Loucy (cell line): Measurements from ENCODE around the gene NHS.

Source experiments
- H2AFZ ChIP-seq: fragments of 200-600 bp; sonication (generic); 2 replicates; pipeline ENCODE4 v1.6.0; 2016; ENCODE audit warnings: antibody characterized with exemption, mild to moderate bottlenecking, low read length, moderate library complexity
- H3F3A ChIP-seq: fragments of 200-600 bp; 2 replicates; pipeline ENCODE4 v1.6.0; 2016; ENCODE audit warnings: antibody characterized with exemption, low read depth, mild to moderate bottlenecking
- H3K27me3 ChIP-seq: fragments of 200-600 bp; sonication (generic); 2 replicates; pipeline ENCODE4 v1.6.1; 2014; ENCODE audit warnings: low read length, mild to moderate bottlenecking; ENCODE audit not compliant: insufficient read depth, poor library complexity, severe bottlenecking
- H3K36me3 ChIP-seq: fragments of 200-600 bp; sonication (generic); 2 replicates; pipeline ENCODE4 v1.6.1; 2016; ENCODE audit warnings: low read length; ENCODE audit not compliant: insufficient read depth
- H3K4me1 ChIP-seq: fragments of 200-600 bp; sonication (generic); 2 replicates; pipeline ENCODE4 v1.5.1; 2014; ENCODE audit warnings: low read length, mild to moderate bottlenecking; ENCODE audit not compliant: insufficient read depth, poor library complexity, severe bottlenecking
- H3K4me2 ChIP-seq: fragments of 200-600 bp; sonication (generic); 2 replicates; pipeline ENCODE4 v1.6.0; 2014; ENCODE audit warnings: antibody characterized with exemption, low read length, low read depth, mild to moderate bottlenecking; ENCODE audit not compliant: poor library complexity, severe bottlenecking
- H3K4me3 ChIP-seq: fragments of 200-600 bp; sonication (generic); 2 replicates; pipeline ENCODE4 v1.5.1; 2014; ENCODE audit warnings: low read length, mild to moderate bottlenecking, mixed read lengths; ENCODE audit not compliant: poor library complexity, severe bottlenecking
- H3K79me2 ChIP-seq: fragments of 200-600 bp; sonication (generic); 2 replicates; pipeline ENCODE4 v1.6.1; 2014; ENCODE audit warnings: low read length; ENCODE audit not compliant: insufficient read depth
- H3K9ac ChIP-seq: fragments of 200-600 bp; sonication (generic); 2 replicates; pipeline ENCODE4 v1.6.0; 2014; ENCODE audit warnings: mild to moderate bottlenecking, low read depth, low read length, moderate library complexity; ENCODE audit not compliant: poor library complexity, severe bottlenecking
- H3K9me2 ChIP-seq: fragments of 200-600 bp; sonication (generic); replicated peaks from 2 replicates; pipeline ENCODE4 v1.6.1; 2016; ENCODE audit warnings: low read depth, low read length, mixed read lengths
- H3K9me3 ChIP-seq: fragments of 200-600 bp; sonication (generic); 2 replicates; pipeline ENCODE4 v1.6.1; 2014; ENCODE audit warnings: mild to moderate bottlenecking, antibody characterized with exemption, low read length, low read depth; ENCODE audit not compliant: insufficient read depth
- H4K20me1 ChIP-seq: fragments of 200-600 bp; sonication (generic); 2 replicates; pipeline ENCODE4 v1.6.0; 2014; ENCODE audit warnings: antibody characterized with exemption, low read length, mild to moderate bottlenecking; ENCODE audit not compliant: insufficient read depth, poor library complexity, severe bottlenecking
- CTCF ChIP-seq: fragments of 200-600 bp; sonication (generic); conservative IDR thresholded peaks from 2 replicates; pipeline ENCODE4 v1.5.1; 2014; ENCODE audit warnings: mild to moderate bottlenecking, antibody characterized with exemption, low read length
- EZH2phosphoT487 ChIP-seq: fragments of 200-600 bp; IDR thresholded peaks from 2 replicates; pipeline ENCODE4 v1.6.1; 2018; ENCODE audit warnings: antibody characterized with exemption, mild to moderate bottlenecking, moderate library complexity, borderline replicate concordance

NHS gene

DNA sequence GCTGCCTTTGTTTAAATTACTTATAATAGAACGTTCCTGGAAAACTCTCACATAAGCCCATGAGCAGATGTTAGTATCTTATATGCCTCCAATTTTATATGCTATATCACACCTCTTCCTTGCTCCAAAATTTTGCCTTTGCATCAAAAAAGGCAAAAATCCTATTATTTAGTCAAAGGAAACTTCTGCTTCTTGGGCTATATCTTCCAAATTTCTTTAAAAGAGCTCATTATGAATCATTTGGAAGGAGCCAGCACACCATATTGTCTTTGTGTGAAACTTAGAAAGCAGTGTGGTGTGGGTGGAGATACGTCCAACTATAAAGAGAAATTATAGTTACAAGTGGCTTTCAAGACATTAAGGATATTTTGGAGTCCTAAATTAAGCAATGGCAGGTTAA, 35.7 kb downstream of the NHS start:
- Histone ChIP-seq H3K9me2 (no peaks in the 10 kb centered on the region), H4K20me1 (no peaks in the 10 kb centered on the region), H3K79me2 (no peaks in the 10 kb centered on the region), H3K4me1 (no peaks in the 10 kb centered on the region), H2AFZ (no peak overlapping the region), H3K9me3 (no peaks in the 10 kb centered on the region), H3K36me3 (no peaks in the 10 kb centered on the region), H3K27me3 (no peaks in the 10 kb centered on the region), H3F3A (no peaks in the 10 kb centered on the region), H3K4me3 (no peak overlapping the region), H3K4me2 (no peak overlapping the region), H3K9ac (no peak overlapping the region)
- TF ChIP-seq CTCF: no peak
- TF ChIP-seq EZH2phosphoT487: no peak

- H3K4me1 ChIP-seq: no peaks in the 10 kb centered on the region
- H3K9me2 ChIP-seq: no peaks in the 10 kb centered on the region
- H3F3A ChIP-seq: no peaks in the 10 kb centered on the region
- no peak overlapping the region for H3K4me2 ChIP-seq
- TF ChIP-seq EZH2phosphoT487: no peak
- TF ChIP-seq CTCF: no peak
- no peaks in the 10 kb centered on the region for H3K36me3 ChIP-seq
- no peaks in the 10 kb centered on the region for H3K27me3 ChIP-seq
- H3K9me3 ChIP-seq: no peaks in the 10 kb centered on the region
- H4K20me1 ChIP-seq: no peaks in the 10 kb centered on the region
- no peak overlapping the region for H2AFZ ChIP-seq
- no peak overlapping the region for H3K4me3 ChIP-seq
- no peaks in the 10 kb centered on the region for H3K79me2 ChIP-seq
- H3K9ac ChIP-seq: no peak overlapping the region
Measured at GRCh38 chrX:17411205-17411604, 36.2 kb downstream of the NHS start.

GRCh38 chrX:17412692-17413091, 37.7 kb downstream of the NHS start:
- no peaks in the 10 kb centered on the region for H3F3A ChIP-seq
- no peaks in the 10 kb centered on the region for H3K9me3 ChIP-seq
- TF ChIP-seq EZH2phosphoT487 (no peak), CTCF (no peak)
- H3K27me3 ChIP-seq: no peaks in the 10 kb centered on the region
- H3K79me2 ChIP-seq: no peaks in the 10 kb centered on the region
- H3K4me1 ChIP-seq: no peaks in the 10 kb centered on the region
- no peaks in the 10 kb centered on the region for H3K9me2 ChIP-seq
- H4K20me1 ChIP-seq: no peaks in the 10 kb centered on the region
- no peak overlapping the region for H3K9ac ChIP-seq
- no peak overlapping the region for H3K4me3 ChIP-seq
- H2AFZ ChIP-seq: no peak overlapping the region
- H3K36me3 ChIP-seq: no peaks in the 10 kb centered on the region
- no peak overlapping the region for H3K4me2 ChIP-seq
